RWPE1 (cell line): ENCODE results near the gene ZFX.
A peak's percentile ranks its signal among the peaks of the same experiment; 100 is the strongest.

Experiments used
- CTCF ChIA-PET: fragments of 350-600 bp; sonication (Branson Sonifier 250); formaldehyde crosslinking; extraction: SDS; loops from one replicate; lab custom pipeline; 2021; lab: Yijun Ruan, JAX
- POLR2A ChIA-PET: fragments of 400-600 bp; formaldehyde crosslinking; extraction: SDS; loops from one replicate; lab custom pipeline; 2020; ENCODE audit warnings: antibody characterized with exemption; ENCODE audit not compliant: low non-redundant PET; lab: Yijun Ruan, JAX
- DNase-seq: peaks from one replicate; pipeline ENCODE4 v3.0.0; 2012; ENCODE audit warnings: low spot score
- H3K27ac ChIP-seq: fragments of 450-650 bp; 2 replicates; pipeline ENCODE4 v1.5.1; 2017
- CTCF ChIP-seq: fragments of 450-650 bp; conservative IDR thresholded peaks from 2 replicates; pipeline ENCODE4 v1.5.1; 2017; ENCODE audit warnings: low read depth, mild to moderate bottlenecking

The ZFX gene

DNA sequence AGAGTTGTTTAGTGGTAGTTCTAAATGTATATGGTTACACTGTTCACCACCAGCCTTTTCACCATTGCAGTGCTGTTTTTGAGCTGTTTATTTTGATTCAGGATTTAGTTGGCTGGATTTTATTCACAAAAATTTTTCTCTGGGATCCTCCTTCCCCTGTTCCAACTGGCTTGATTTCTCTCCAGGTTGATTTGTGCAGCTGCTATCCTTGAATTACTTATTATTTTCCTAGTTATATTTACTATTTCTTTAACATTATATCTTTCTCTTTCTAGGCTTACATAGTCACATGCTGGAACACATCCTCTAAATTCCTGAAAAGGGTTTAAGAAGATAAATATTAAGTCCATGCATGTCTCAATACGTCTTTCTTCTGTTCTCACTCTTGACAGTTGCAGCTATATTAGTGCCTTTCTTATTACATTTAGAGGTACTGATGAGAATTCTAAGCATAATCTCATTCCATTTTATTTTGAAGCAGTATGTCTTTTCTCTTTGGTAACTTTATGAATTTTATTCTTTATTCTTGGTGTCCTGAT lies 82.2 kb downstream of the ZFX start:
- CTCF ChIA-PET: interaction anchor here (0.6 kb wide), 1 partner anchor 939 kb away, joined by 8 read pairs; no protein-coding TSS in a partner anchor
- TF ChIP-seq CTCF: no peak
- POLR2A ChIA-PET: no interaction called here
- no peak overlapping the region for H3K27ac ChIP-seq
- peak; percentile 5 for DNase-seq

- ChIA-PET CTCF (no interaction called here), POLR2A (no interaction called here)
- no peak for DNase-seq
- no peak overlapping the region for H3K27ac ChIP-seq
- no peak for TF ChIP-seq CTCF
Observed at GRCh38 chrX:24232796-24233195, 83.3 kb downstream of the ZFX start.

DNA sequence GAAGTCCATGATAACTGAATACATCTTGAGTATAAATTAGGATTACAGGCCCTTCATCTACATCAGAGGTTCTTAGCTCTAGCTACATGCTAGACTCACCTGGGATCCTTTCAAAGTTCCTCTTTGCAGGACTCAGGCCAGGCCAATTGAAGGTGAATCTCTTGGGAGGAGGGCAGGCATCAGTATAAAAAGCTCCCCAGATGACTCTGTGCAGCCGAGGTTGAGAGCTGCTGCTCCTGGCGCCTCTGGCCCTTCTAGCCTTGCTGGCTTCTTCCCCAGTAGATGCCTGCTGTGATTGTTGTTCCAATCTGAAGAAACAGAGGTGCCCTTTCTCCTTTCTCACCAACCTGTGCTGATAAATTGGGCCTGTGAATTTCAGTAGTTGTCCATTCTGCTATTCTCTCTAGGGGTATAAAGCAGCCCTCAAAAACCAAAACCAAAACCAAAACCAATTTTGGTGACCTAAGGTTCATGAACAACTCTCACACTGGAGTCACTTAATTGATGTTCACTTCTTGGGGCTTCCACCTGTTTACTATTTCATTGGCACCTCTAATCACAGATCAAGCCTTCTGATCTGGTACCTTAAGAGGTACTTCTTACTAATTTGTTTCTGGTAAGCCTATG lies 85.7 kb downstream of the ZFX start:
- ChIA-PET CTCF (no interaction called here), POLR2A (no interaction called here)
- no peak overlapping the region for H3K27ac ChIP-seq
- TF ChIP-seq CTCF: no peak
- DNase-seq: no peak

DNA sequence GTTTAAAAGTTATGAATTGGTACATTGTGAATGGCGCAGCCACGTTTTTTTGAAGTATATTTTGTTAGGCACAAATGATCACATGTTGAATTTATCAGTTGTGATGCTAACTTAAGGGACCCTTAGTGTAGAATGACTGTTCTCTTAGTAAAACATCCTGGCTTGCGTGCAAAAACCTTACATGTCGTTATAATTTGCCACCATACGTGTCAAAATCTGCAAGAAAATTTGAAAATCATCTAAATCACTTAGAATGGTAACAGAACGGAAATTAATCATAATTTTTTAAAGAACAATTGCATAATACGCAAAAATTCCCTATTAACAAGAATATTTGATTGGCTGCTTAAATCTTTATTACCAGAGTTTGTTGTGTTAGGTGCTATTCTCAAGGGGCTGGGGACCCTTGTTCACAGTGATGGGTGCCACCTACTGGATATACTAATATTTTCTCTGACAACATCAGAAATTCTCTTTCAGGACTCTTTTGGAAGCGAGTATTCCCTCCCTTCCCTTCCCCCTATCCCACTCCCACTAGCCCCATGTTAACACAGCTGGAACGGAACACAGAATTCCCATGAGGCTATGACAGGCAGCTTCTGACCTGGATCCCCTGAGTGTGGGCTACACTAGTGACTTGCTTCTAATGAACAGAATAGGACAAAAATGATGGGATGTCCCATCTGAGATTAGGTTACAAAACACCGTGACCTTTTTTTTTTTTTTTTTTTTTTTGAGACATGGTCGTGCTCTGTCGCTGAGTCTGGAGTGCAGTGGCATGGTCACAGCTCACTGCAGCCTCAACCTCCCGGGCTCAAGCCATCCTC lies 92.5 kb downstream of the ZFX start:
- TF ChIP-seq CTCF: 0 out of 2 replicates have a peak, but pooled peaks have one; percentile 12
- peak overlapping the region; percentile 68 for H3K27ac ChIP-seq
- POLR2A ChIA-PET: no interaction called here
- CTCF ChIA-PET: interaction anchor here (0.6 to 0.7 kb wide), 3 partner anchors 10 to 143 kb away, joined by 3 to 7 read pairs (median 5); no protein-coding TSS in a partner anchor
- peak; percentile 29 for DNase-seq

DNA sequence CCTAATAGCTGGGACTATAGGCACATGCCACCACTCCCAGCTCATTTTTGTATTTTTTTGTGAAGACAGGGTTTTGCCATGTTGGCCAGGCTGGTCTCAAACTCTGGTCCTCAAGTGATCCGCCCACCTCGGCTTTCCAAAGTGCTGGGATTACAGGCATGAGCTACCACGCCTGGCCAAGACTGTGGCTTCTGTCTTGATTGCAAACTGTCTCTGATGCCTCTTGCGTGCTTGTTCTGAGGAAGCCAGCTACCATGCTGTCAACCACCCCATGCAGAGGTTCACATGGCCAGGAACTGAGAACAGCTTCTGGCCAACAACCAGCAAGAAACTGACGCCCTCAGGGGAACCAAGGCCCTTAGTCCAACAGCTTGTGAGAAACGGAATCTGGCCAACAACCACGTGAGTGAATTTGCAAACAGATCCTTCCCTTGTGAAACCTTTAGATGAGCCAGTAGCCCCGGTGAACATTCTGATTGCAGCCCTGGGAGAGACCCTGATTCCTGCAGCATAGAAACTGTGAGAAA lies 93.2 kb downstream of the ZFX start:
- peak overlapping the region; percentile 68 for H3K27ac ChIP-seq
- DNase-seq: no peak
- no peak for TF ChIP-seq CTCF
- POLR2A ChIA-PET: no interaction called here
- CTCF ChIA-PET: interaction anchor here (0.6 to 0.7 kb wide), 2 partner anchors 9 to 30 kb away, joined by 3 to 5 read pairs; no protein-coding TSS in a partner anchor

DNA sequence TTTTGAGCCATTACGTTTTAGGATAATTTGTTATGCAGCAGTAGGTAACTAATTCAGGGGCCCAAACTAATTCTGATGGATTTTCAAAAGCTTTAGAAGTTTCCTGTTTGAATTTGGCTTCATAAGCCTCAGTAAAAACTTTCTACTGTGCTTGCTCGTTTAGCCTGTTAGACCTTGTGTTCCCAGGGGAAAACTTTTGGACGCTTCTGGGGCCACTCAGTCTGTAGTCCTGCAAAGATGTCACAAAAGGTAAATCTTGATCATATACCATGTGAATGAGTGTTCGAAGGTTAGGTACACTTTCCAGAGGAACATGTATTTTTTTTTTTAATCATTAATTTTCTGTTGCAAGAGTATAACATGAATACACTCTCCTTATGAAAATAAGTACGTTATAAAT lies 93.7 kb downstream of the ZFX start:
- TF ChIP-seq CTCF: no peak
- no peak for DNase-seq
- POLR2A ChIA-PET: no interaction called here
- peak overlapping the region; percentile 68 for H3K27ac ChIP-seq
- CTCF ChIA-PET: no interaction called here
